ENCODE measurements around the gene GNA14. TPM values are rescaled to one million over a fixed set of nuclear protein-coding genes. Genes with fewer than 3 reads are reported as not detected.

The GNA14 gene
- total RNA-seq, 1 experiment from 2014 or later = not detected

DNA sequence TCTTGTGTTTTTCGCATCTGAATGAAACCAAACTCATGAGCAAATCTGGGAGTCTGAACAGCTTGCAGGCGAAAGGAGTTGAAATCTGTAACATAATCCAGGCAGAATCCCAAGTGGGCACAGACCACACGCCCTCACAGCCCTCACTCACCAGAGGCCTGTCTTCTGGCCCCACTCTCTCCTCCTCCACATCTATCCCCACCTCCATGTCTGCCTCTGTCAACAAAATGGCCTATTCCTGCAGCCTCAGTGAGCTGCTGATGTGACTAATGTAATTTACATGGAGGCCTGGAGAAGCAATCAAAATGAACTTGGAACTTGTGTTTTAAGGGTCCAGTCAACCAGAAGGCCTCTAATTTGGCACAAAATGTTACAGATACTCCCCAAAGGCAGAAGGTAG, 136.6 kb downstream of the GNA14 start:
- no TSS peak for BruUV-seq (replicated peaks)
- no peak for TF ChIP-seq CTCF (IDR thresholded peaks at IDR 0.05; ENCODE audit: unreplicated experiment)

GRCh38 chr9:77510666-77511065, 137.5 kb downstream of the GNA14 start:
- no TSS peak for BruUV-seq (replicated peaks)
- Mint-ChIP-seq H3K27me3 (ENCODE audit: insufficient read depth, unreplicated experiment) (no peaks in the 10 kb centered on the region), H3K4me3 (ENCODE audit: unreplicated experiment) (no peak overlapping the region), H3K36me3 (ENCODE audit: insufficient read depth, unreplicated experiment) (no peaks in the 10 kb centered on the region), H3K9me3 (ENCODE audit: unreplicated experiment) (no peaks in the 10 kb centered on the region), H3K27ac (ENCODE audit: low read depth, unreplicated experiment) (no peak overlapping the region), H3K4me1 (ENCODE audit: insufficient read depth, unreplicated experiment) (no peaks in the 10 kb centered on the region)
- POLR2A ChIA-PET = no interaction called here
- DNase-seq (ENCODE audit: unreplicated experiment) = no peak
- CTCF ChIA-PET = interaction anchor here (0.5 to 1.8 kb wide), 4 partner anchors 54 to 263 kb away, joined by 3 to 7 read pairs (median 4); no protein-coding TSS in a partner anchor
- TF ChIP-seq CTCF (IDR thresholded peaks at IDR 0.05; ENCODE audit: unreplicated experiment) = no peak
- intact Hi-C loops (cut with micrococcal nuclease) = no loop called here

More for the DNA sequence above, 136.6 kb downstream of the GNA14 start:
- no peaks in the 10 kb centered on the region for H3K27me3 Mint-ChIP-seq (ENCODE audit: insufficient read depth, unreplicated experiment)
- H3K36me3 Mint-ChIP-seq (ENCODE audit: insufficient read depth, unreplicated experiment) = no peaks in the 10 kb centered on the region
- intact Hi-C loops (cut with micrococcal nuclease) = no loop called here
- CTCF ChIA-PET = interaction anchor here (0.6 to 1.8 kb wide), 7 partner anchors 53 to 749 kb away, joined by 3 to 7 read pairs (median 4); no protein-coding TSS in a partner anchor
- no peak overlapping the region for H3K27ac Mint-ChIP-seq (ENCODE audit: low read depth, unreplicated experiment)
- no peak overlapping the region for H3K4me3 Mint-ChIP-seq (ENCODE audit: unreplicated experiment)
- POLR2A ChIA-PET = no interaction called here
- no peaks in the 10 kb centered on the region for H3K9me3 Mint-ChIP-seq (ENCODE audit: unreplicated experiment)
- no peaks in the 10 kb centered on the region for H3K4me1 Mint-ChIP-seq (ENCODE audit: insufficient read depth, unreplicated experiment)
- DNase-seq (ENCODE audit: unreplicated experiment) = no peak

DNA sequence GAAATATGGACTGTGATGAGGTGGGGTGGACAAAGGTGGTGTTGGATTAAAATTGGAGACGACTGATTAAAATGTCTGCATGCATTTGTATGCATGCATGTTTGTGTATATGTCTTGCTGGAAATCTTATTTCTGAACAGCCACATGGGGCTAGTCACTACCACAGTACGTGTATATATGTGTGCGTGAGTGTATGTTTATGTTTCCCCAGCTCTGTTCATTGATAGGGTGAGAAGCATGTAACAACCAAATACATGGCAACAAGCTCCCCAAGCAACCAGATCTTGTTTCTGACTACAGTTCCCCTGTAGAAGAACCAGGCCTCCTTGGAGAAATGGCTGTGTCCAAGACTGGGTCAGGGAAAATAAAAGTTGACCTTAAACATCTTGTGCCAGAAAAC, 139.7 kb downstream of the GNA14 start:
- no peaks in the 10 kb centered on the region for H3K4me1 Mint-ChIP-seq (ENCODE audit: insufficient read depth, unreplicated experiment)
- TF ChIP-seq CTCF (IDR thresholded peaks at IDR 0.05; ENCODE audit: unreplicated experiment) = no peak
- intact Hi-C loops (cut with micrococcal nuclease) = no loop called here
- H3K36me3 Mint-ChIP-seq (ENCODE audit: insufficient read depth, unreplicated experiment) = no peaks in the 10 kb centered on the region
- ChIA-PET POLR2A (no interaction called here), CTCF (interaction anchor here (1.2 to 1.4 kb wide), 2 partner anchors 51 to 92 kb away, joined by 3 to 4 read pairs; no protein-coding TSS in a partner anchor)
- no peaks in the 10 kb centered on the region for H3K27me3 Mint-ChIP-seq (ENCODE audit: insufficient read depth, unreplicated experiment)
- DNase-seq (ENCODE audit: unreplicated experiment) = no peak
- H3K9me3 Mint-ChIP-seq (ENCODE audit: unreplicated experiment) = no peaks in the 10 kb centered on the region
- no TSS peak for BruUV-seq (replicated peaks)
- H3K4me3 Mint-ChIP-seq (ENCODE audit: unreplicated experiment) = no peak overlapping the region
- H3K27ac Mint-ChIP-seq (ENCODE audit: low read depth, unreplicated experiment) = no peak overlapping the region

DNA sequence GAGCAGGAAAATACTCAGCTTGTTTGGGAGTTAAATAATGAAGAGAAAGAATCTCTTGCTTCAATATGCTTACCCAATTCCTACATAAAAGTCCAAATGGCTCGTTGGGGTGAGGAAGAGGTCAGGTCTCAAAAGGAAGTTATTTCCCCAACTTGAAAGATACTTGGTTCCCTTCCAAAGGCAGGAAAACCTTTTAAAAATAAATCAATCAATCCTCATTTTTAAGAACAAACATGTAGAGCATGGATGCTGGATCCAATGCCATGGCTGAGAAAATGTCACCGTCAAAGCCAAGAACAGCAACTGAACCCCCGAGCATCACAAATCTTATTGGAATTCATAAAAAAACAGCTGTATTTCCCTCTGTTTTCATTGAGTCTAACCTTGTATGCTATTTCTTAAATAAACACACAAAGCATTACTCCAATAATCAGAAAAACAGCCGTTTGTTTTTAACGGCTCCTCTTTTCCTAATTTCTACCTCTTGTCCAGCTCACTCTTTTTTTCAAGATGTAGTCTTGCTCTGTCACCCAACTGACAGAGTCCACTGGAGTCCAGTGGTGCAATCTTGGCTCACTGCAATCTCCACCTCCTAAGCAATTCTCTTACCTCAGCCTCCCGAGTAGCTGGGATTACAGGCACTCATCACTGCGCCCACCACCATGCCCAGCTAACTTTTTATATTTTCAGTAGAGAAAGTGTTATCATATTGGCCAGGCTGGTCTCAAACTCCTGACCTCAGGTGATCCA, 140.7 kb downstream of the GNA14 start:
- POLR2A ChIA-PET = no interaction called here
- Mint-ChIP-seq H3K9me3 (ENCODE audit: unreplicated experiment) (no peaks in the 10 kb centered on the region), H3K27me3 (ENCODE audit: insufficient read depth, unreplicated experiment) (no peaks in the 10 kb centered on the region), H3K36me3 (ENCODE audit: insufficient read depth, unreplicated experiment) (no peaks in the 10 kb centered on the region), H3K4me1 (ENCODE audit: insufficient read depth, unreplicated experiment) (no peaks in the 10 kb centered on the region), H3K4me3 (ENCODE audit: unreplicated experiment) (no peak overlapping the region), H3K27ac (ENCODE audit: low read depth, unreplicated experiment) (no peak overlapping the region)
- no peak for TF ChIP-seq CTCF (IDR thresholded peaks at IDR 0.05; ENCODE audit: unreplicated experiment)
- no TSS peak for BruUV-seq (replicated peaks)
- DNase-seq (ENCODE audit: unreplicated experiment) = no peak
- intact Hi-C loops (cut with micrococcal nuclease) = no loop called here
- CTCF ChIA-PET = interaction anchor here (0.6 to 1.2 kb wide), 2 partner anchors 91 to 194 kb away, joined by 3 read pairs; no protein-coding TSS in a partner anchor

All from MCF 10A (cell line).